Osteocyte (in vitro differentiated cells): ENCODE data around the gene ST8SIA4. TPM values are rescaled to one million over a fixed set of nuclear protein-coding genes. Genes with fewer than 3 reads are reported as not detected.

Experiments
- DNase-seq: peaks from one replicate; pipeline ENCODE4 v3.0.0; 2021; ENCODE audit warnings: mixed read lengths; ENCODE audit not compliant: unreplicated experiment; ENCODE audit errors: extremely low spot score
- H3K27ac Mint-ChIP-seq: one replicate; pipeline ENCODE4 v1.8.0; 2021; ENCODE audit warnings: mild to moderate bottlenecking, mixed read lengths; ENCODE audit not compliant: unreplicated experiment
- H3K27me3 Mint-ChIP-seq: one replicate; pipeline ENCODE4 v1.8.0; 2021; ENCODE audit warnings: mixed read lengths; ENCODE audit not compliant: unreplicated experiment
- H3K36me3 Mint-ChIP-seq: one replicate; pipeline ENCODE4 v1.8.0; 2021; ENCODE audit warnings: mixed read lengths; ENCODE audit not compliant: unreplicated experiment
- H3K4me1 Mint-ChIP-seq: one replicate; pipeline ENCODE4 v1.8.0; 2021; ENCODE audit warnings: mixed read lengths; ENCODE audit not compliant: unreplicated experiment
- H3K4me3 Mint-ChIP-seq: one replicate; pipeline ENCODE4 v1.8.0; 2021; ENCODE audit warnings: mild to moderate bottlenecking, moderate library complexity, mixed read lengths; ENCODE audit not compliant: unreplicated experiment
- H3K9me3 Mint-ChIP-seq: one replicate; pipeline ENCODE4 v1.8.0; 2021; ENCODE audit warnings: mixed read lengths; ENCODE audit not compliant: unreplicated experiment
- CTCF ChIP-seq: fragments of 200-600 bp; sonication (generic); IDR thresholded peaks from 2 replicates; pipeline ENCODE4 v1.5.0; 2021; ENCODE audit warnings: antibody characterized with exemption, mild to moderate bottlenecking, moderate library complexity
- microRNA-seq: library from miRNA; unstranded; fragments of <30 nt; microRNA quantifications from one replicate; pipeline ENCODE4 v1.1.0, GENCODE V29; 2020; ENCODE audit not compliant: unreplicated experiment
- total RNA-seq: library from RNA; stranded (reverse); gene quantifications from 2 replicates; pipeline ENCODE4 v1.2.1, GENCODE V29; 2021

Gene ST8SIA4
- total RNA-seq, 1 donor from 2014 or later = not detected

GRCh38 chr5:100761192-100761591 lies 141.9 kb downstream of the ST8SIA4 start:
- Mint-ChIP-seq H3K36me3 (no peaks in the 10 kb centered on the region), H3K27ac (no peak overlapping the region), H3K9me3 (no peaks in the 10 kb centered on the region), H3K27me3 (peaks cover 10% of the 10 kb centered on the region), H3K4me1 (peaks cover 15% of the 10 kb centered on the region), H3K4me3 (no peak overlapping the region)
- no peak for TF ChIP-seq CTCF
- no peak for DNase-seq

GRCh38 chr5:100760688-100761087 lies 142.4 kb downstream of the ST8SIA4 start:
- Mint-ChIP-seq H3K4me1 (peaks cover 15% of the 10 kb centered on the region), H3K9me3 (no peaks in the 10 kb centered on the region), H3K36me3 (no peaks in the 10 kb centered on the region), H3K27me3 (peaks cover 7% of the 10 kb centered on the region), H3K4me3 (no peak overlapping the region), H3K27ac (peak overlapping the region; percentile 29)
- TF ChIP-seq CTCF = no peak
- no peak for DNase-seq

- no peak overlapping the region for H3K27ac Mint-ChIP-seq
- H3K9me3 Mint-ChIP-seq = no peaks in the 10 kb centered on the region
- no peaks in the 10 kb centered on the region for H3K36me3 Mint-ChIP-seq
- no peak for DNase-seq
- H3K4me3 Mint-ChIP-seq = no peak overlapping the region
- peaks cover 13% of the 10 kb centered on the region for H3K27me3 Mint-ChIP-seq
- H3K4me1 Mint-ChIP-seq = peaks cover 15% of the 10 kb centered on the region
- TF ChIP-seq CTCF = no peak
These were observed 144.3 kb downstream of the ST8SIA4 start for GRCh38 chr5:100758780-100759179.

- H3K27ac Mint-ChIP-seq = no peak overlapping the region
- no peaks in the 10 kb centered on the region for H3K36me3 Mint-ChIP-seq
- DNase-seq = no peak
- H3K27me3 Mint-ChIP-seq = peaks cover 13% of the 10 kb centered on the region
- H3K4me1 Mint-ChIP-seq = peaks cover 15% of the 10 kb centered on the region
- no peak overlapping the region for H3K4me3 Mint-ChIP-seq
- no peak for TF ChIP-seq CTCF
- no peaks in the 10 kb centered on the region for H3K9me3 Mint-ChIP-seq
These were observed 144.8 kb downstream of the ST8SIA4 start for GRCh38 chr5:100758306-100758705.

GRCh38 chr5:100757618-100758017 lies 145.5 kb downstream of the ST8SIA4 start:
- DNase-seq = no peak
- Mint-ChIP-seq H3K27me3 (peaks cover 17% of the 10 kb centered on the region), H3K4me3 (no peak overlapping the region), H3K36me3 (no peaks in the 10 kb centered on the region), H3K27ac (no peak overlapping the region), H3K9me3 (no peaks in the 10 kb centered on the region), H3K4me1 (peaks cover 15% of the 10 kb centered on the region)
- no peak for TF ChIP-seq CTCF

Small RNA genes within 50 kb of the gene (microRNA-seq; reads per million reads assigned to microRNA genes)
- not detected for gene MIR548P
